ENCODE data around the gene TBCK.

Gene TBCK

GRCh38 chr4:106315968-106316772, at the start of gene TBCK, which contains the start of gene AIMP1:
TBCK (minus strand) TSS chr4:106316209; CDS start chr4:106308960, 7,249 bp downstream.
AIMP1 (plus strand) TSS chr4:106316550; CDS start chr4:106325010, 8,460 bp downstream.
- in situ Hi-C loops (cut with MboI; ENCODE audit: low pct_unique_long_range_greater_than_20kb, low sequenced_read_pairs, unreplicated experiment), result no loop called here
- DNase-seq (ENCODE audit: low spot score), result peak; percentile 82
- TF ChIP-seq, protein P1, sequence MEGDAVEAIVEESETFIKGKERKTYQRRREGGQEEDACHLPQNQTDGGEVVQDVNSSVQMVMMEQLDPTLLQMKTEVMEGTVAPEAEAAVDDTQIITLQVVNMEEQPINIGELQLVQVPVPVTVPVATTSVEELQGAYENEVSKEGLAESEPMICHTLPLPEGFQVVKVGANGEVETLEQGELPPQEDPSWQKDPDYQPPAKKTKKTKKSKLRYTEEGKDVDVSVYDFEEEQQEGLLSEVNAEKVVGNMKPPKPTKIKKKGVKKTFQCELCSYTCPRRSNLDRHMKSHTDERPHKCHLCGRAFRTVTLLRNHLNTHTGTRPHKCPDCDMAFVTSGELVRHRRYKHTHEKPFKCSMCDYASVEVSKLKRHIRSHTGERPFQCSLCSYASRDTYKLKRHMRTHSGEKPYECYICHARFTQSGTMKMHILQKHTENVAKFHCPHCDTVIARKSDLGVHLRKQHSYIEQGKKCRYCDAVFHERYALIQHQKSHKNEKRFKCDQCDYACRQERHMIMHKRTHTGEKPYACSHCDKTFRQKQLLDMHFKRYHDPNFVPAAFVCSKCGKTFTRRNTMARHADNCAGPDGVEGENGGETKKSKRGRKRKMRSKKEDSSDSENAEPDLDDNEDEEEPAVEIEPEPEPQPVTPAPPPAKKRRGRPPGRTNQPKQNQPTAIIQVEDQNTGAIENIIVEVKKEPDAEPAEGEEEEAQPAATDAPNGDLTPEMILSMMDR (IDR thresholded peaks at IDR 0.05; ENCODE audit: extremely low read depth, insufficient read depth, missing control alignments), result no peak

- DNase-seq (ENCODE audit: low spot score), result no peak
- in situ Hi-C loops (cut with MboI; ENCODE audit: low pct_unique_long_range_greater_than_20kb, low sequenced_read_pairs, unreplicated experiment), result no loop called here
- TF ChIP-seq, protein P1 (IDR thresholded peaks at IDR 0.05; ENCODE audit: extremely low read depth, insufficient read depth, missing control alignments), result no peak
Observed at GRCh38 chr4:106365613-106366012, 49.6 kb upstream of the TBCK start.

GRCh38 chr4:106364282-106364681, 48.3 kb upstream of the TBCK start:
- TF ChIP-seq, protein P1 (IDR thresholded peaks at IDR 0.05; ENCODE audit: extremely low read depth, insufficient read depth, missing control alignments), result no peak
- in situ Hi-C loops (cut with MboI; ENCODE audit: low pct_unique_long_range_greater_than_20kb, low sequenced_read_pairs, unreplicated experiment), result no loop called here
- DNase-seq (ENCODE audit: low spot score), result no peak

DNA sequence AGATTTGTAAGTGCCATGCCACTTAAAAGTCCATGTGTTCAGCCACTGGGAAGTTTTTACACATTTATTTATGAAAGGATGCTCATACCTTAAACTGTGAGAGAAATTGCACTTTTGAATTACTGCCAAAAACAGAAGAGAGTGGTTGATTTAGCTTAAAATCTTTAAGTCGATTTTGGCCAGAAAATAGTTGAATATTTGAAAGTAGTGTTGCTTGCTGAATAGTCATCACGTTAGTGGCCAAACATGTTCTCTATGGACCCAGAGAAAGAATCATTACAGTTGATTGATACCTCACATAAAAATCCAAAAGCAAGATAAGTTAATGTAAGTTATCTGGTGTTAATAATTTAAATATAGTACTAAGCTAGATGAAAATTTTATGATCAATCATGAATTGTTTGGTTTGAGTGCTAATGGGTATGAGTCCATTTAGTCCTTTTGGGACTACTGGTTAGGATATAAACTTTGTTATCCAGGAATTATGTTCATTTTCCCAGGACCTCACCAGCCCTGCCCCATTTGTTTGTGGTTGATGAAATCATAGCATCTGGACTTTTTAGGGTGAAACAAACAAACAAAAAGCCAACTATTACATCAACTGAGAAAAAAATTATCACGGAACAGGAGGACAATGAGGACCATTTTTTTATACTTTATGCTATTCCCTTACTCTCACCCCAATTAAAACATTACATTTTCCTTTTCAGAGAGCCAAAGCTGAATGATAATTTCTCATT, 46.2 kb upstream of the TBCK start:
- DNase-seq (ENCODE audit: low spot score), result no peak
- TF ChIP-seq, protein P1 (IDR thresholded peaks at IDR 0.05; ENCODE audit: extremely low read depth, insufficient read depth, missing control alignments), result no peak
- in situ Hi-C loops (cut with MboI; ENCODE audit: low pct_unique_long_range_greater_than_20kb, low sequenced_read_pairs, unreplicated experiment), result no loop called here

- in situ Hi-C loops (cut with MboI; ENCODE audit: low pct_unique_long_range_greater_than_20kb, low sequenced_read_pairs, unreplicated experiment), result no loop called here
- DNase-seq (ENCODE audit: low spot score), result no peak
- TF ChIP-seq, protein P1 (IDR thresholded peaks at IDR 0.05; ENCODE audit: extremely low read depth, insufficient read depth, missing control alignments), result no peak
Observed at GRCh38 chr4:106358899-106359298, 42.9 kb upstream of the TBCK start.

DNA sequence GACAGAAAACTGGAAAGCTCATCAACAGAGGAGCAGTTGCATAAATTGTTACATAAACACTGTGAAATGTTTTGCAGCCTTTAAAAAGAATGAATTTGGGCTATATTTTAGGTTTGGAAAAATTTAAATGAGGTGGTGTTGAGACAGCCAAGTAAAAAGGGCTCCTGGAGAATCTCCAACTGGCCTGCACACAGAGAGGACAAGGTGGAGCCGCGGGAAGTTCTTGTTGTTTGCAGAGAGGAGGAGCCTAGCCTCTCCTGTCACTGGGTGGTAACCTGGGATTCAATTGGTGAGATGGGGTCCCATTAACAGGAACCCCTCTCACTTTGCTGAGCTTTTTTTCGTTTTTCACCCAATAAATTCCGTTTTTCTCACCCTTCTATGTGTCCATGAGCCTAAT, 39.2 kb upstream of the TBCK start:
- TF ChIP-seq, protein P1 (IDR thresholded peaks at IDR 0.05; ENCODE audit: extremely low read depth, insufficient read depth, missing control alignments), result no peak
- no peak for DNase-seq (ENCODE audit: low spot score)
- in situ Hi-C loops (cut with MboI; ENCODE audit: low pct_unique_long_range_greater_than_20kb, low sequenced_read_pairs, unreplicated experiment), result no loop called here
